Osteoblast (primary cell): ENCODE measurements around the gene PGAM1. TPM values are rescaled to one million over a fixed set of nuclear protein-coding genes. Genes with fewer than 3 reads are reported as not detected.

Experiments
- DNase-seq: peaks from one replicate; pipeline ENCODE4 v3.0.0; 2011; ENCODE audit warnings: low spot score, mixed read lengths; ENCODE audit not compliant: insufficient read length; ENCODE audit errors: missing footprints
- H2AFZ ChIP-seq: 2 replicates; pipeline ENCODE4 v1.6.0; 2011; ENCODE audit warnings: mild to moderate bottlenecking, low read length
- H3K27ac ChIP-seq: 2 replicates; pipeline ENCODE4 v1.5.1; 2011; ENCODE audit warnings: mild to moderate bottlenecking, low read depth, low read length, moderate library complexity
- H3K27me3 ChIP-seq: 2 replicates; pipeline ENCODE4 v1.6.0; 2012; ENCODE audit warnings: mild to moderate bottlenecking, control low read depth, inconsistent platforms, low read length, moderate library complexity; ENCODE audit not compliant: insufficient read depth
- H3K36me3 ChIP-seq: 2 replicates; pipeline ENCODE4 v1.5.1; 2011; ENCODE audit warnings: mild to moderate bottlenecking, low read length, control low read depth, moderate library complexity; ENCODE audit not compliant: insufficient read depth
- H3K4me1 ChIP-seq: 2 replicates; pipeline ENCODE4 v1.5.1; 2011; ENCODE audit warnings: mild to moderate bottlenecking, low read length, control low read depth, moderate library complexity; ENCODE audit not compliant: insufficient read depth
- H3K4me2 ChIP-seq: 2 replicates; pipeline ENCODE4 v1.6.0; 2011; ENCODE audit warnings: mild to moderate bottlenecking, low read length; ENCODE audit not compliant: insufficient read depth
- H3K4me3 ChIP-seq: fragments of 200-600 bp; sonication (generic); 3 replicates; pipeline ENCODE4 v1.5.1; 2012; ENCODE audit warnings: mild to moderate bottlenecking, low read length, inconsistent platforms; ENCODE audit not compliant: insufficient read depth
- H3K79me2 ChIP-seq: 2 replicates; pipeline ENCODE4 v1.6.0; 2012; ENCODE audit warnings: mild to moderate bottlenecking, low read length, control low read depth, inconsistent platforms; ENCODE audit not compliant: insufficient read depth
- H3K9me3 ChIP-seq: 2 replicates; pipeline ENCODE4 v1.5.1; 2011; ENCODE audit warnings: low read depth, low read length, control low read depth
- H4K20me1 ChIP-seq: 2 replicates; pipeline ENCODE4 v1.6.0; 2012; ENCODE audit warnings: mild to moderate bottlenecking, low read length, control low read depth; ENCODE audit not compliant: insufficient read depth
- CTCF ChIP-seq: IDR thresholded peaks from 2 replicates; pipeline ENCODE4 v1.5.1; 2011; ENCODE audit warnings: mild to moderate bottlenecking, low read depth, low read length, moderate library complexity; ENCODE audit errors: extremely low read depth
- total RNA-seq: library from RNA; depleted of rRNA; stranded (reverse); fragments of >200 nt; gene quantifications from 2 replicates; pipeline ENCODE4 v1.2.3, GENCODE V29; 2012

Gene PGAM1
- total RNA-seq, 1 donor, result 330 TPM

GRCh38 chr10:97427571-97428179 lies 1.7 kb downstream of the PGAM1 start:
- Histone ChIP-seq H3K27me3 (no peaks in the 10 kb centered on the region), H3K4me2 (peak overlapping the region; percentile 96), H3K9me3 (no peaks in the 10 kb centered on the region), H4K20me1 (peaks cover 15% of the 10 kb centered on the region), H3K36me3 (peaks cover 28% of the 10 kb centered on the region), H3K4me3 (peak overlapping the region; percentile 96), H3K4me1 (peaks cover 38% of the 10 kb centered on the region), H3K27ac (peak overlapping the region; percentile 68), H2AFZ (no peak overlapping the region), H3K79me2 (peaks cover 57% of the 10 kb centered on the region)
- no peak for TF ChIP-seq CTCF
- peak; percentile 79 for DNase-seq

GRCh38 chr10:97428572-97428981 lies 2.6 kb downstream of the PGAM1 start:
- Histone ChIP-seq H4K20me1 (peaks cover 15% of the 10 kb centered on the region), H3K4me2 (peak overlapping the region; percentile 96), H3K4me3 (peak overlapping the region; percentile 42), H3K79me2 (peaks cover 57% of the 10 kb centered on the region), H3K27ac (peak overlapping the region; percentile 68), H3K27me3 (no peaks in the 10 kb centered on the region), H2AFZ (no peak overlapping the region), H3K4me1 (peaks cover 31% of the 10 kb centered on the region), H3K9me3 (no peaks in the 10 kb centered on the region), H3K36me3 (peaks cover 32% of the 10 kb centered on the region)
- peak; percentile 88 for DNase-seq
- TF ChIP-seq CTCF, result no peak

GRCh38 chr10:97434055-97434454 lies 8.1 kb downstream of the PGAM1 start:
- H3K27ac ChIP-seq, result no peak overlapping the region
- H3K36me3 ChIP-seq, result peaks cover 78% of the 10 kb centered on the region

GRCh38 chr10:97434557-97434956 lies 8.6 kb downstream of the PGAM1 start:
- no peak overlapping the region for H3K27ac ChIP-seq
- TF ChIP-seq CTCF, result no peak
- H3K36me3 ChIP-seq, result peaks cover 80% of the 10 kb centered on the region
- no peaks in the 10 kb centered on the region for H3K27me3 ChIP-seq
- no peaks in the 10 kb centered on the region for H3K9me3 ChIP-seq
- no peak for DNase-seq
- H3K4me2 ChIP-seq, result no peak overlapping the region
- H3K4me1 ChIP-seq, result no peaks in the 10 kb centered on the region
- no peak overlapping the region for H3K4me3 ChIP-seq
- H4K20me1 ChIP-seq, result no peaks in the 10 kb centered on the region
- H3K79me2 ChIP-seq, result peaks cover 23% of the 10 kb centered on the region
- H2AFZ ChIP-seq, result no peak overlapping the region

More at GRCh38 chr10:97434055-97434454, 8.1 kb downstream of the PGAM1 start:
- H3K27me3 ChIP-seq, result no peaks in the 10 kb centered on the region
- no peaks in the 10 kb centered on the region for H4K20me1 ChIP-seq
- no peaks in the 10 kb centered on the region for H3K4me1 ChIP-seq
- DNase-seq, result no peak
- no peak overlapping the region for H3K4me2 ChIP-seq
- H3K9me3 ChIP-seq, result no peaks in the 10 kb centered on the region
- no peak overlapping the region for H2AFZ ChIP-seq
- peaks cover 28% of the 10 kb centered on the region for H3K79me2 ChIP-seq
- no peak overlapping the region for H3K4me3 ChIP-seq
- TF ChIP-seq CTCF, result no peak
